AG10803 (cell line): ENCODE data around the gene INMT.
"Not testable (repeated sequence)": the region's sequence is repeated elsewhere in the genome, so short reads cannot be mapped to it uniquely, and the experiment has no call there.

ENCODE experiments used
- DNase-seq: peaks from one replicate; pipeline ENCODE4 v3.0.0; 2010; ENCODE audit warnings: low read depth
- H3K4me3 ChIP-seq: 2 replicates; pipeline ENCODE4 v1.5.1; 2011; ENCODE audit warnings: mild to moderate bottlenecking, low read length, control low read depth
- CTCF ChIP-seq: conservative IDR thresholded peaks from 2 replicates; pipeline ENCODE4 v1.5.1; 2011; ENCODE audit warnings: mild to moderate bottlenecking, low read length, control low read depth, inconsistent platforms

INMT gene

GRCh38 chr7:30717181-30717580 is 34.8 kb upstream of the INMT start:
- H3K4me3 ChIP-seq: no peak overlapping the region
- no peak for DNase-seq
- no peak for TF ChIP-seq CTCF

GRCh38 chr7:30719434-30719833 is 32.5 kb upstream of the INMT start:
- not testable (repeated sequence) for DNase-seq, H3K4me3 ChIP-seq

GRCh38 chr7:30721211-30721610 is 30.7 kb upstream of the INMT start:
- DNase-seq: no peak
- H3K4me3 ChIP-seq: no peak overlapping the region
- TF ChIP-seq CTCF: no peak

GRCh38 chr7:30722187-30722586 is 29.7 kb upstream of the INMT start:
- no peak for TF ChIP-seq CTCF
- no peak for DNase-seq
- no peak overlapping the region for H3K4me3 ChIP-seq

GRCh38 chr7:30722671-30723070 is 29.3 kb upstream of the INMT start:
- no peak overlapping the region for H3K4me3 ChIP-seq
- no peak for DNase-seq
- no peak for TF ChIP-seq CTCF

- no peak for DNase-seq
- no peak overlapping the region for H3K4me3 ChIP-seq
- no peak for TF ChIP-seq CTCF
These were observed 28.2 kb upstream of the INMT start for GRCh38 chr7:30723776-30724175.

GRCh38 chr7:30726296-30727006 is 25.5 kb upstream of the INMT start:
- TF ChIP-seq CTCF: no peak
- no peak for DNase-seq
- no peak overlapping the region for H3K4me3 ChIP-seq
